Left ventricle myocardium inferior (tissue), 1 donor: ENCODE measurements around the gene FAM174C. TPM values are rescaled to one million over a fixed set of nuclear protein-coding genes. Genes with fewer than 3 reads are reported as not detected.
"Not testable (repeated sequence)": the region's sequence is repeated elsewhere in the genome, so short reads cannot be mapped to it uniquely, and the experiment has no call there.

ENCODE experiments used
- DNase-seq: peaks from one replicate; pipeline ENCODE4 v3.0.0-alpha.2; 2020
- H3K27ac ChIP-seq: fragments of 200-600 bp; replicated peaks from 2 replicates; pipeline ENCODE4 v1.8.0; 2021
- H3K27me3 ChIP-seq: fragments of 200-600 bp; 2 replicates; pipeline ENCODE4 v1.8.0; 2021; ENCODE audit warnings: low read depth
- H3K36me3 ChIP-seq: fragments of 200-600 bp; 2 replicates; pipeline ENCODE4 v1.8.0; 2021
- H3K4me1 ChIP-seq: fragments of 200-600 bp; 2 replicates; pipeline ENCODE4 v1.8.0; 2021
- H3K4me3 ChIP-seq: fragments of 200-600 bp; 2 replicates; pipeline ENCODE4 v1.8.0; 2021; ENCODE audit warnings: mild to moderate bottlenecking, moderate library complexity
- H3K9me3 ChIP-seq: fragments of 200-600 bp; replicated peaks from 2 replicates; pipeline ENCODE4 v1.8.0; 2021
- CTCF ChIP-seq: fragments of 200-600 bp; IDR thresholded peaks from 2 replicates; pipeline ENCODE4 v1.8.0; 2021; ENCODE audit warnings: antibody characterized with exemption, mild to moderate bottlenecking, borderline replicate concordance
- intact Hi-C: fragments of 100-400 bp; cut with micrococcal nuclease; formaldehyde crosslinking; loops from one replicate; pipeline ENCODE4 v1.11.0; 2022
- total RNA-seq: library from RNA; stranded (reverse); fragmentation: NEBNext Ultra II Directional; extraction: Animal tissue kit (Norgen Biotek cat#: 25700); gene quantifications from one replicate; pipeline ENCODE4 v1.2.1, GENCODE V29; 2021
- donor health status: DM: no; HTN: yes; CAD: no; lungs with severe emphysema.

Gene FAM174C
- total RNA-seq, 1 donor from 2014 or later, result 12.4 TPM

GRCh38 chr19:1299801-1300200, 24.5 kb downstream of the FAM174C start:
- intact Hi-C loops, result no loop called here
- TF ChIP-seq CTCF, result no peak
- H3K9me3 ChIP-seq, result no peaks in the 10 kb centered on the region

GRCh38 chr19:1300744-1301490, 25.6 kb downstream of the FAM174C start:
- no peak for TF ChIP-seq CTCF
- no peaks in the 10 kb centered on the region for H3K9me3 ChIP-seq
- H3K4me3 ChIP-seq, result no peak overlapping the region
- no peak overlapping the region for H3K27ac ChIP-seq
- no peaks in the 10 kb centered on the region for H3K4me1 ChIP-seq
- intact Hi-C loops, result no loop called here
- DNase-seq, result no peak
- no peaks in the 10 kb centered on the region for H3K36me3 ChIP-seq
- peaks cover 15% of the 10 kb centered on the region for H3K27me3 ChIP-seq

More at GRCh38 chr19:1299801-1300200, 24.5 kb downstream of the FAM174C start:
- no peak for DNase-seq
- Histone ChIP-seq H3K4me1 (peaks cover 5% of the 10 kb centered on the region), H3K27ac (no peak overlapping the region), H3K4me3 (no peak overlapping the region), H3K27me3 (peaks cover 27% of the 10 kb centered on the region), H3K36me3 (no peaks in the 10 kb centered on the region)

DNA sequence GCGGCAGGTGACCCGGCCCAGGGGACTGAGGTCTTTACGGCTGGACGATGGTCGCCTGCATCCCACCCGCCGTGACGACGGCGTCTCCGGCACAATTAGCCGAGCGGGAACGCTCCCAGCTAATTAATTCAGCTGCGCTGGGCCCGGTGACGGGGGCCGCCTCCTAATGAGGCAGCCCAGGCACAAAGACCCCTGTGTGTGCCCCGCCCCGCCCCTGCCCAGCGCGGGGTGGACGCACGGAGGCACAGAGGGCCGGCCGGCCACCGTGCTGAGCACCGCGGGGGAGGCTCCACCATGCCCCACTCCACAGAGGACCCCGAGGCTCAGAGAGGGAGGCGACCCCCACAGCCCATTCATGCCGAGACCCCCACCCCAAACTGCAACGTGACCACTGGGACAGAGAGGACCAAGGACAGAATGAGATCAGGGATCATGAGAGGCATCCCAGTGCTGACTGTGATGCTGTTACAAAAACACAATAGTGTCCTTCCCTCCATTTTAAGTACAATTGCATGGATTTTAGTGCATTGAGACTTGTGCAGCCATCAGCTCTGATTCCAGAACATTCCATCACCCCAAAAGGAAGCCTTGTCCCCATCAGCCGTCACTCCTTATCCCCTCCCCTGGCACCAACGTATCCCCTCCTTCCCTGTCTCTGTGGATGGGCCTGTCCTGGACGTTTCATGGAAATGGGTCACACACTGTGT, 27.4 kb downstream of the FAM174C start:
- no peak for DNase-seq
- Histone ChIP-seq H3K36me3 (no peaks in the 10 kb centered on the region), H3K27me3 (peaks cover 6% of the 10 kb centered on the region), H3K27ac (no peak overlapping the region), H3K4me3 (no peak overlapping the region), H3K4me1 (no peaks in the 10 kb centered on the region), H3K9me3 (no peaks in the 10 kb centered on the region)
- TF ChIP-seq CTCF, result no peak
- intact Hi-C loops, result no loop called here

DNA sequence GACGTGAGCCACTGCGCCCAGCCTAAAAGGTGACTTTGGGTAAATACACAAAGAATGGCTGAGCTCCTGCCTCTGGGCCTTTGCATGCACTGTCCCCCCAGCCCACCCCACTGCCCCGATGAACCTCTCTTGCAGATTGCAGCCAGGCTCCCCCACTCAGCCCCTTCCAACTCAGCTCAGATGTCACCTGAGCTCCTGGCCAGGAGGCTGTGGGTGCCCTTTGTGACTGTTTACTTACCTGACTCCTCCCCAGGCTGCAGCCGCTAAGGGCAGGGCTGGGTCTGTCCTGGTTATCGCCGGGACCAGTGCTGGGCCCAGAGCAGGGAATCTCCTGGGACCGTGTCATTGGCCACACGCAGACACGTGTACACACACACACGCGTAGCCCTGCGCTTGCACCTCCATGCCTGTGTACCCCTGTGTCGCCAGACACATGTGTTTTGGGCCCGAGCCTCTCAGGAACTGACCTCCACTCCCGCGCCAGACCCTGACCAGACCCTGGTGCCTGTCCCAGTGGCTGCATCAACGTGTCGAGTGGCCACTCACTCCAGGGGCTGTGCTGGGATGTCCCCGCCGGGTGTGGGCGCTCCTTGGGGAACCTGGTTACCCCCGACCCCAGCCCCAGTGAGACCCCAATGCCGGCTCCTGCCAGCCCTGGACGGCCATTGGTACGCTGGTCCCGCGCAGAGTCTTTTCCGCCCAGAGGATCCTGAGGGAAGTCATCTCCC, 29.0 kb downstream of the FAM174C start:
- intact Hi-C loops, result no loop called here
- no peak for DNase-seq
- no peaks in the 10 kb centered on the region for H3K9me3 ChIP-seq
- peaks cover 14% of the 10 kb centered on the region for H3K27me3 ChIP-seq
- TF ChIP-seq CTCF, result no peak
- no peak overlapping the region for H3K27ac ChIP-seq
- H3K36me3 ChIP-seq, result no peaks in the 10 kb centered on the region
- H3K4me1 ChIP-seq, result no peaks in the 10 kb centered on the region
- no peak overlapping the region for H3K4me3 ChIP-seq

DNA sequence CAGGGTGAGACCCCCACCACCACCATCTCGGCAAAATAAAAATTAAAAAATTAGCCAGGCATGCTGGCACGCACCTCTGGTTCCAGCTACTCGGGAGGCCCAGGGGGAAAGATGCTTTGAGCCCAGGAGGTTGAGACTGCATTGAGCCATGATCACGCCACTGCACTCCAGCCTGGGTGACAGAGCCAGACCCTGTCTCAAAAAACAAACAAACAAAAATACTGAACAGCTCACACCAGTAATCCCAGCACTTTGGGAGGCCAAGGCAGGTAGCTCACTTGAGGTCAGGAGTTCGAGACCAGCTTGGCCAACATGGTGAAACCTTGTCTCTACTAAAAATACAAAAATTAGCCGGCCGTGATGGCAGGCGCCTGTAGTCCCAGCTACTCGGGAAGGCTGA, 30.0 kb downstream of the FAM174C start:
- intact Hi-C loops, H3K36me3 ChIP-seq, H3K27ac ChIP-seq, H3K4me1 ChIP-seq, DNase-seq, H3K9me3 ChIP-seq, H3K4me3 ChIP-seq: not testable (repeated sequence)
- peaks cover 18% of the 10 kb centered on the region for H3K27me3 ChIP-seq
